H1 (cell line): ENCODE results near the gene INSYN1. TPM values are rescaled to one million over a fixed set of nuclear protein-coding genes. Genes with fewer than 3 reads are reported as not detected.

Source experiments
- CTCF ChIA-PET: fragments of 300-600 bp; sonication (Branson Sonifier 250); formaldehyde crosslinking; loops from one replicate; lab custom pipeline; 2021; ENCODE audit not compliant: partially characterized antibody; lab: Charles Lee
- POLR2A ChIA-PET: fragments of 300-600 bp; sonication (Branson Sonifier 250); formaldehyde crosslinking; loops from one replicate; lab custom pipeline; 2021; ENCODE audit warnings: inconsistent platforms; ENCODE audit not compliant: partially characterized antibody; lab: Charles Lee
- DNase-seq, 2 experiments: peaks; one replicate each; pipeline versions ENCODE4 v3.0.0 to v3.0.0-alpha.2; 2010 to 2022; ENCODE audit warnings: low spot score in 2 of 2, low read depth in 1 of 2, mixed read lengths in 1 of 2
- FAIRE-seq: peaks from 2 replicates; lab custom pipeline; 2011; peaks lifted over from hg19 to GRCh38; lab: Jason Lieb, UNC
- H2AFZ ChIP-seq: 2 replicates; pipeline ENCODE4 v1.8.1; 2012; ENCODE audit warnings: low read length, inconsistent platforms
- H2AK5ac ChIP-seq: 2 replicates; pipeline ENCODE4 v1.6.1; 2013; ENCODE audit warnings: low read depth, low read length
- H2BK120ac ChIP-seq: replicated peaks from 2 replicates; pipeline ENCODE3; 2013; ENCODE audit warnings: low read depth, low read length, inconsistent platforms
- H2BK12ac ChIP-seq: 2 replicates; pipeline ENCODE4 v1.6.1; 2013; ENCODE audit warnings: low read depth, low read length
- H2BK15ac ChIP-seq: 2 replicates; pipeline ENCODE4 v1.6.1; 2013; ENCODE audit warnings: low read length
- H2BK20ac ChIP-seq: 2 replicates; pipeline ENCODE4 v1.6.1; 2013; ENCODE audit warnings: low read length
- H2BK5ac ChIP-seq: 2 replicates; pipeline ENCODE4 v1.6.1; 2013; ENCODE audit warnings: low read depth, low read length
- H3K14ac ChIP-seq: 2 replicates; pipeline ENCODE4 v1.6.1; 2013; ENCODE audit warnings: inconsistent platforms; ENCODE audit not compliant: insufficient read length
- H3K18ac ChIP-seq: 2 replicates; pipeline ENCODE4 v1.6.1; 2013; ENCODE audit warnings: low read length; ENCODE audit errors: extremely low read depth
- H3K23ac ChIP-seq: 2 replicates; pipeline ENCODE4 v1.6.1; 2013; ENCODE audit warnings: inconsistent platforms; ENCODE audit not compliant: insufficient read length
- H3K23me2 ChIP-seq: 2 replicates; pipeline ENCODE4 v1.6.1; 2013; ENCODE audit warnings: low read depth, low read length
- H3K27ac ChIP-seq: 2 replicates; pipeline ENCODE4 v1.6.1; 2011; ENCODE audit warnings: low read depth, low read length, inconsistent platforms
- H3K27me3 ChIP-seq, 4 experiments: replicated peaks in 1 of 4; 1 replicate in 1 of 4; 2 replicates in 3 of 4; pipeline versions ENCODE4 v1.6.1 to v1.8.1; 2011 to 2013; ENCODE audit warnings: low read length in 3 of 4, mild to moderate bottlenecking in 3 of 4, inconsistent platforms in 2 of 4, mixed read lengths in 2 of 4, moderate library complexity in 1 of 4; ENCODE audit not compliant: control insufficient read depth in 3 of 4, insufficient read depth in 3 of 4; ENCODE audit errors: extremely low read depth in 1 of 4
- H3K36me3 ChIP-seq, 4 experiments: 2 replicates each; pipeline versions ENCODE4 v1.6.1 to v1.8.1; 2011 to 2013; ENCODE audit warnings: mild to moderate bottlenecking in 4 of 4, low read length in 3 of 4, moderate library complexity in 2 of 4, control low read depth in 1 of 4, inconsistent platforms in 1 of 4; ENCODE audit not compliant: insufficient read depth in 4 of 4, control insufficient read depth in 2 of 4
- H3K4ac ChIP-seq: replicated peaks from 2 replicates; pipeline ENCODE3; 2013; ENCODE audit warnings: low read length, low read depth, mixed read lengths, inconsistent platforms; ENCODE audit not compliant: insufficient read length
- H3K4me1 ChIP-seq, 4 experiments: replicated peaks in 1 of 4; 1 replicate in 1 of 4; 2 replicates in 3 of 4; pipeline versions ENCODE4 v1.6.1 to v1.8.1; 2011 to 2013; ENCODE audit warnings: low read length in 3 of 4, inconsistent platforms in 2 of 4, mixed read lengths in 1 of 4; ENCODE audit not compliant: insufficient read depth in 4 of 4, control insufficient read depth in 3 of 4
- H3K4me2 ChIP-seq, 2 experiments: 2 replicates each; pipeline versions ENCODE4 v1.6.1 to v1.8.1; 2011 to 2013; ENCODE audit warnings: low read depth in 2 of 2, low read length in 2 of 2, control low read depth in 1 of 2, inconsistent platforms in 1 of 2, mild to moderate bottlenecking in 1 of 2; ENCODE audit not compliant: insufficient read depth in 1 of 2
- H3K4me3 ChIP-seq, 4 experiments: fragments of 200-600, 300-600 bp in 1 of 4; sonication (generic), shearing (Covaris generic), sonication (Bioruptor Twin) in 1 of 4; 2 replicates each; pipeline versions ENCODE4 v1.5.1 to v1.8.1; 2011 to 2016; ENCODE audit warnings: low read length in 4 of 4, low read depth in 3 of 4, control low read depth in 2 of 4, inconsistent platforms in 2 of 4, mild to moderate bottlenecking in 2 of 4, mixed read lengths in 1 of 4, moderate library complexity in 1 of 4; ENCODE audit not compliant: insufficient read depth in 2 of 4; ENCODE audit errors: extremely low read depth in 1 of 4
- H3K56ac ChIP-seq: replicated peaks from 2 replicates; pipeline ENCODE3; 2013; ENCODE audit warnings: low read depth, mild to moderate bottlenecking, mixed read lengths, low read length, inconsistent platforms; ENCODE audit not compliant: insufficient read length
- H3K79me1 ChIP-seq: 2 replicates; pipeline ENCODE4 v1.6.1; 2013; ENCODE audit warnings: low read depth, low read length, control low read depth
- H3K79me2 ChIP-seq, 2 experiments: 2 replicates each; pipeline versions ENCODE4 v1.6.1 to v1.8.1; 2012 to 2013; ENCODE audit warnings: low read length in 2 of 2, mild to moderate bottlenecking in 2 of 2, inconsistent platforms in 1 of 2; ENCODE audit not compliant: insufficient read depth in 2 of 2, control insufficient read depth in 1 of 2
- H3K9ac ChIP-seq, 4 experiments: replicated peaks in 1 of 4; 1 replicate in 1 of 4; 2 replicates in 3 of 4; pipeline versions ENCODE4 v1.6.1 to v1.8.1; 2011 to 2013; ENCODE audit warnings: low read depth in 3 of 4, low read length in 3 of 4, control low read depth in 2 of 4, mild to moderate bottlenecking in 2 of 4, moderate library complexity in 2 of 4, inconsistent platforms in 1 of 4; ENCODE audit errors: extremely low read depth in 1 of 4
- H3K9me3 ChIP-seq, 2 experiments: 2 replicates each; pipeline versions ENCODE4 v1.6.1 to v1.8.1; 2012 to 2013; ENCODE audit warnings: mild to moderate bottlenecking in 2 of 2, moderate library complexity in 2 of 2, control low read depth in 1 of 2, inconsistent platforms in 1 of 2, low read depth in 1 of 2, low read length in 1 of 2, mixed read lengths in 1 of 2; ENCODE audit not compliant: insufficient read depth in 2 of 2
- H4K20me1 ChIP-seq, 2 experiments: replicated peaks in 1 of 2; 2 replicates each; pipeline versions ENCODE3 to v1.8.1; 2011 to 2013; ENCODE audit warnings: inconsistent platforms in 2 of 2, low read length in 2 of 2, mild to moderate bottlenecking in 1 of 2; ENCODE audit not compliant: insufficient read depth in 2 of 2, control insufficient read depth in 1 of 2
- H4K5ac ChIP-seq: 2 replicates; pipeline ENCODE4 v1.6.1; 2013; ENCODE audit warnings: low read length, low read depth, mixed read lengths, inconsistent platforms; ENCODE audit not compliant: insufficient read length
- H4K8ac ChIP-seq: 2 replicates; pipeline ENCODE4 v1.8.0; 2013; ENCODE audit warnings: mild to moderate bottlenecking, moderate library complexity, low read length, inconsistent platforms; ENCODE audit not compliant: insufficient read depth; ENCODE audit errors: extremely low read depth
- H4K91ac ChIP-seq: replicated peaks from 2 replicates; pipeline ENCODE3; 2013; ENCODE audit warnings: low read length, mixed read lengths, inconsistent platforms; ENCODE audit not compliant: insufficient read length
- BCL11A ChIP-seq, 2 experiments: IDR thresholded peaks; one replicate each; pipeline ENCODE4 v1.6.1; 2011; ENCODE audit warnings: low read depth in 2 of 2, low read length in 2 of 2, mild to moderate bottlenecking in 2 of 2
- CHD2 ChIP-seq: IDR thresholded peaks from 2 replicates; pipeline ENCODE4 v1.6.1; 2012; ENCODE audit warnings: low read length, improper control_type of control experiment
- MAFK ChIP-seq: IDR thresholded peaks from 2 replicates; pipeline ENCODE4 v1.6.1; 2012; ENCODE audit warnings: low read depth, mild to moderate bottlenecking, improper control_type of control experiment, low read length
- PHF8 ChIP-seq: fragments of 200-600 bp; sonication (generic); conservative IDR thresholded peaks from 2 replicates; pipeline ENCODE4 v1.7.1; 2012; ENCODE audit warnings: low read depth, mild to moderate bottlenecking, inconsistent platforms, low read length, moderate library complexity
- TEAD4 ChIP-seq: IDR thresholded peaks from 2 replicates; pipeline ENCODE4 v1.6.1; 2012; ENCODE audit warnings: low read depth, low read length, inconsistent platforms, mixed read lengths
- WGBS, 2 experiments: shearing (Covaris generic) in 1 of 2; methylation state at CpG; one replicate each; pipeline versions ENCODE4 v1.1.6 to v1.1.7; 2013 to 2015; ENCODE audit warnings: low lambda C conversion rate in 2 of 2, mixed read lengths in 2 of 2, inconsistent platforms in 1 of 2, low coverage in 1 of 2, missing lambda C conversion rate in 1 of 2; ENCODE audit not compliant: insufficient replicate concordance in 2 of 2, insufficient coverage in 1 of 2, insufficient read length in 1 of 2; ENCODE audit errors: extremely low coverage in 1 of 2, missing lambda C conversion rate in 1 of 2; 5-methylcytosine and 5-hydroxymethylcytosine counted together
- polyA plus RNA-seq, 7 experiments: library from polyadenylated mRNA; depleted of rRNA in 3 of 7; stranded (reverse) in 5 of 7; unstranded in 2 of 7; fragments of >200 nt in 5 of 7; fragments of 200-250 nt in 2 of 7; gene quantifications; 1 replicate in 5 of 7; 2 replicates in 1 of 7; 4 replicates in 1 of 7; pipeline versions ENCODE4 v1.2.1 to v1.2.3, GENCODE V29; 2011 to 2013; ENCODE audit warnings: missing spikeins in 2 of 7, mixed read lengths in 2 of 7
- total RNA-seq: library from RNA; stranded (reverse); fragmentation: NEBNext Ultra II Directional; extraction: Animal tissue kit (Norgen Biotek cat#: 25700); gene quantifications from 2 replicates; pipeline ENCODE4 v1.2.1, GENCODE V29; 2021

Gene INSYN1
- total and polyA plus RNA-seq, 2 of the 8 experiments (the other 6 are each of a cell fraction or from before 2014, with no cell fraction given), result 7.2 to 10.2 TPM

DNA sequence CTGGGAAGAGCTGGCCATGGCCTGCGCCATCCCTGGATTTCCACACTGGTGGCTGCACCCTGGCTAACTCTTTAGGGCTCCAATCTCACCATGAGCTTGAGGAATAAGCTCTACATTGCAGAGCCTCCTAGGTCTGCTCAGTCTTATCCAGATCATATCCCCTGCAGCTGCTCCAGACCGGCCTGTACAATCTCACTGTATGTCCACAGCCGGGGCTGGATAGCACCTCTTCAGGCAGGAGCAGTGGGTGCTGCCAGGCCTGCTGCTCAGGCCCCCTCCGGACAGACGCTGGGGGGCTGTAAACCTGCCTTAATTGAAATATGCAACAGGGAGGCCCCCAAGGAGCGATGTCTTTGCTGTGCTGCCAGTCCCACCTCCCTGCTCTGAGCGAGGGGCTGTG lies 15.6 kb downstream of the INSYN1 start:
- WGBS, 2 experiments, result 86% methylated on average over 7 of the region's 7 CpGs; no CpG with 5 or more reads in 1 of the 2 experiments
- H3K4me2 ChIP-seq, result no peak overlapping the region
- FAIRE-seq (no peak), DNase-seq (no peak)
- H3K79me1 ChIP-seq, result no peaks in the 10 kb centered on the region
- H3K79me2 ChIP-seq, result no peaks in the 10 kb centered on the region
- no peak overlapping the region for H2AFZ ChIP-seq
- H3K4me1 ChIP-seq, result no peaks in the 10 kb centered on the region; a peak in 2 of 7 replicates
- no peak overlapping the region for H2BK12ac ChIP-seq
- no peak overlapping the region for H3K4me3 ChIP-seq
- H2BK120ac ChIP-seq, result no peak overlapping the region
- no peak overlapping the region for H3K27ac ChIP-seq
- no peaks in the 10 kb centered on the region for H4K20me1 ChIP-seq
- no peaks in the 10 kb centered on the region for H3K27me3 ChIP-seq
- H4K5ac ChIP-seq, result no peak overlapping the region
- no peak overlapping the region for H3K18ac ChIP-seq
- no peaks in the 10 kb centered on the region for H3K36me3 ChIP-seq
- H3K9ac ChIP-seq, result no peak overlapping the region
- no peak overlapping the region for H3K56ac ChIP-seq
- CTCF ChIA-PET, result interaction anchor here (0.6 to 4.5 kb wide), 10 partner anchors 10 to 1994 kb away, joined by 3 to 20 read pairs (median 4); partner anchors contain the start of gene INSYN1
- no peaks in the 10 kb centered on the region for H3K23me2 ChIP-seq
- no peak overlapping the region for H2AK5ac ChIP-seq
- H3K4ac ChIP-seq, result no peak overlapping the region
- H3K14ac ChIP-seq, result no peak overlapping the region
- no peak overlapping the region for H4K91ac ChIP-seq
- H2BK20ac ChIP-seq, result no peak overlapping the region
- no peak overlapping the region for H2BK15ac ChIP-seq
- H2BK5ac ChIP-seq, result no peak overlapping the region
- POLR2A ChIA-PET, result no interaction called here
- no peak overlapping the region for H3K23ac ChIP-seq
- no peak overlapping the region for H4K8ac ChIP-seq
- no peaks in the 10 kb centered on the region for H3K9me3 ChIP-seq
- TF ChIP-seq PHF8, result no peak
- no peak for TF ChIP-seq CHD2
- TF ChIP-seq MAFK, result no peak
- no peak for TF ChIP-seq TEAD4
- no peak for TF ChIP-seq BCL11A (IDR thresholded peaks at IDR 0.05; ENCODE audit: low read depth in 2 of 2, low read length in 2 of 2)
